H1 (cell line): Measurements from ENCODE around the gene ASIC2. TPM values are rescaled to one million over a fixed set of nuclear protein-coding genes. Genes with fewer than 3 reads are reported as not detected.

Experiments
- CBX8 ChIP-seq: fragments of 300-800, 300-1000 bp; sonication (generic); IDR thresholded peaks from 2 replicates; pipeline ENCODE4 v1.7.1; 2016; ENCODE audit warnings: low read depth, low read length, borderline replicate concordance
- CEBPB ChIP-seq: IDR thresholded peaks from 2 replicates; pipeline ENCODE4 v1.6.1; 2012; ENCODE audit warnings: low read depth, low read length
- E2F6 ChIP-seq: IDR thresholded peaks from 2 replicates; pipeline ENCODE4 v1.6.1; 2012; ENCODE audit warnings: inconsistent platforms
- PHF8 ChIP-seq: fragments of 200-600 bp; sonication (generic); conservative IDR thresholded peaks from 2 replicates; pipeline ENCODE4 v1.7.1; 2012; ENCODE audit warnings: low read depth, mild to moderate bottlenecking, inconsistent platforms, low read length, moderate library complexity
- RBBP5 ChIP-seq: IDR thresholded peaks from 2 replicates; pipeline ENCODE4 v1.7.1; 2012; ENCODE audit warnings: low read depth, mild to moderate bottlenecking, inconsistent platforms, low read length, moderate library complexity, borderline replicate concordance
- RNF2 ChIP-seq: fragments of 200-900, 300-1000 bp; sonication (generic); IDR thresholded peaks from 2 replicates; pipeline ENCODE4 v1.7.1; 2016; ENCODE audit warnings: borderline replicate concordance, low read depth, mild to moderate bottlenecking, antibody characterized with exemption, low read length; ENCODE audit not compliant: poor library complexity, severe bottlenecking; ENCODE audit errors: missing control alignments
- polyA plus RNA-seq, 7 experiments: library from polyadenylated mRNA; depleted of rRNA in 3 of 7; stranded (reverse) in 5 of 7; unstranded in 2 of 7; fragments of >200 nt in 5 of 7; fragments of 200-250 nt in 2 of 7; gene quantifications; 1 replicate in 5 of 7; 2 replicates in 1 of 7; 4 replicates in 1 of 7; pipeline versions ENCODE4 v1.2.1 to v1.2.3, GENCODE V29; 2011 to 2013; ENCODE audit warnings: missing spikeins in 2 of 7, mixed read lengths in 2 of 7
- total RNA-seq: library from RNA; stranded (reverse); fragmentation: NEBNext Ultra II Directional; extraction: Animal tissue kit (Norgen Biotek cat#: 25700); gene quantifications from 2 replicates; pipeline ENCODE4 v1.2.1, GENCODE V29; 2021

The ASIC2 gene
- total and polyA plus RNA-seq, 2 of the 8 experiments (the other 6 are each of a cell fraction or from before 2014, with no cell fraction given) = 0.86 to 1.2 TPM

GRCh38 chr17:33019161-33019890 lies 273.8 kb downstream of the ASIC2 start (continued):
- TF ChIP-seq RNF2 = no peak
- no peak for TF ChIP-seq CBX8
- no peak for TF ChIP-seq E2F6
- no peak for TF ChIP-seq RBBP5
- no peak for TF ChIP-seq PHF8
- no peak for TF ChIP-seq CEBPB
